Lower leg skin (tissue), 4 donors: Measurements from ENCODE around the gene HPGD. TPM values are rescaled to one million over a fixed set of nuclear protein-coding genes. Genes with fewer than 3 reads are reported as not detected.
"Not testable (repeated sequence)": the region's sequence is repeated elsewhere in the genome, so short reads cannot be mapped to it uniquely, and the experiment has no call there.

Experiments used
- DNase-seq, 2 donors: peaks; one replicate each; pipeline ENCODE4 v3.0.0-alpha.2; 2019; ENCODE audit warnings: low spot score in 2 of 2
- H3K4me3 ChIP-seq: fragments of 200-600 bp; sonication (generic); 2 replicates; pipeline ENCODE4 v1.5.1; 2017; ENCODE audit warnings: mild to moderate bottlenecking, low read depth; ENCODE audit not compliant: poor library complexity, severe bottlenecking
- POLR2A ChIP-seq, 2 donors: fragments of 450-650 bp; IDR thresholded peaks; one replicate each; pipeline ENCODE4 v1.6.1; 2016 to 2017; ENCODE audit warnings: antibody characterized with exemption in 2 of 2, mild to moderate bottlenecking in 1 of 2, moderate library complexity in 1 of 2
- WGBS, 2 donors: methylation state at CpG; one replicate each; pipeline ENCODE4 v1.1.5; 2018; 5-methylcytosine and 5-hydroxymethylcytosine counted together
- intact Hi-C: fragments of 100-400 bp; cut with DNase I; formaldehyde crosslinking; loops from one replicate; pipeline ENCODE4 v1.15.0; 2023; ENCODE audit warnings: low total_unique reads
- total RNA-seq, 4 donors: library from RNA; depleted of rRNA; stranded (reverse); fragments of >200 nt; gene quantifications; one replicate each; pipeline ENCODE4 v1.1.0, GENCODE V29; 2016
- TF ChIP-seq, protein P1 (sequence below), 3 donors: fragments of 450-650 bp; IDR thresholded peaks; one replicate each; pipeline ENCODE4 v1.5.1; 2016; ENCODE audit warnings: antibody characterized with exemption in 3 of 3, mild to moderate bottlenecking in 3 of 3, moderate library complexity in 2 of 3

Gene HPGD
- total RNA-seq, 4 donors from 2014 or later, result 173 to 253 (median 224) TPM

DNA sequence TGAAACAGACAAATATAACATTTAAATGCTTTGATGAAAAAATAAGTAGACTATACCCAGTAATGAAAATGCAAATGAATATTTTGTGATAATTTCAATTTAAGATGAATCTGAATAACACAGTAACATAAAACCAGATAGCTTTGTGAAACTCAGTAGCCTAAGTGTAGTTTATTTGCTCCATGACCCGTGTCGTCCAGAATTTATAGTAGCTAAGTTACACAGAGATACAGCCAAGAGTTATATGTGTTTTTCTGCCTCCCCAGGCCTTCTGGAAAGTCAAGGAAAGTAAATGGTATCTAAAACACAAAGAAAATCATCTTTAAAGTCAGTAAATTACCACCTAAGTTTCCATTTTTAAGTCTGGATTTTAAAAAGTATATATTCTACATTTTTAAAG, 26.7 kb downstream of the HPGD start:
- H3K4me3 ChIP-seq, result no peak overlapping the region
- no peak for DNase-seq
- intact Hi-C loops, result no loop called here
- no peak for TF ChIP-seq POLR2A (IDR thresholded peaks at IDR 0.05)
- TF ChIP-seq, protein P1, sequence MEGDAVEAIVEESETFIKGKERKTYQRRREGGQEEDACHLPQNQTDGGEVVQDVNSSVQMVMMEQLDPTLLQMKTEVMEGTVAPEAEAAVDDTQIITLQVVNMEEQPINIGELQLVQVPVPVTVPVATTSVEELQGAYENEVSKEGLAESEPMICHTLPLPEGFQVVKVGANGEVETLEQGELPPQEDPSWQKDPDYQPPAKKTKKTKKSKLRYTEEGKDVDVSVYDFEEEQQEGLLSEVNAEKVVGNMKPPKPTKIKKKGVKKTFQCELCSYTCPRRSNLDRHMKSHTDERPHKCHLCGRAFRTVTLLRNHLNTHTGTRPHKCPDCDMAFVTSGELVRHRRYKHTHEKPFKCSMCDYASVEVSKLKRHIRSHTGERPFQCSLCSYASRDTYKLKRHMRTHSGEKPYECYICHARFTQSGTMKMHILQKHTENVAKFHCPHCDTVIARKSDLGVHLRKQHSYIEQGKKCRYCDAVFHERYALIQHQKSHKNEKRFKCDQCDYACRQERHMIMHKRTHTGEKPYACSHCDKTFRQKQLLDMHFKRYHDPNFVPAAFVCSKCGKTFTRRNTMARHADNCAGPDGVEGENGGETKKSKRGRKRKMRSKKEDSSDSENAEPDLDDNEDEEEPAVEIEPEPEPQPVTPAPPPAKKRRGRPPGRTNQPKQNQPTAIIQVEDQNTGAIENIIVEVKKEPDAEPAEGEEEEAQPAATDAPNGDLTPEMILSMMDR (IDR thresholded peaks at IDR 0.05), result no peak
- 69 to 70% methylated on average over 2 of the region's 2 CpGs for WGBS, 2 donors

DNA sequence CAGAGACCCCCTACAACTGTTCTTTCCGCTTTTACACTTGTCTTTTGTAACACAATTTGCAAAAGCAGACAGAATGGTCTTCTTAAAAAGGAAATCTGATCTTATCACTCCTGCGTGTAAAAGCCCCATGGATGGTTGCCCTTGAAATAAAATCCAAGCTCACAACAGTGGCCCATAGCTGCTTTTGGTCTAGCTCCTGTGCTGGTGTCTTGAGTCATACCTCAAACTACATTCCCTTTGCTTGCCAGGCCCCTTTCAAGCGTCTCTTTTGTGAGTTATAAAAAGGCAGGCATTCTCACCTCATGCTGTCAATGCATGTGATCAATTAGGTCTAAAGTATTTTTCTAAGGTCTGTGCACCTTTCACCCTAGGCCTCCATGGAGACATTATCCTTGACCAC, 27.6 kb downstream of the HPGD start:
- intact Hi-C loops, result no loop called here
- no peak for DNase-seq
- 66% methylated on average over 3 of the region's 3 CpGs for WGBS, 2 donors
- no peak overlapping the region for H3K4me3 ChIP-seq
- no peak for TF ChIP-seq POLR2A (IDR thresholded peaks at IDR 0.05)
- TF ChIP-seq, protein P1 (IDR thresholded peaks at IDR 0.05), result no peak

DNA sequence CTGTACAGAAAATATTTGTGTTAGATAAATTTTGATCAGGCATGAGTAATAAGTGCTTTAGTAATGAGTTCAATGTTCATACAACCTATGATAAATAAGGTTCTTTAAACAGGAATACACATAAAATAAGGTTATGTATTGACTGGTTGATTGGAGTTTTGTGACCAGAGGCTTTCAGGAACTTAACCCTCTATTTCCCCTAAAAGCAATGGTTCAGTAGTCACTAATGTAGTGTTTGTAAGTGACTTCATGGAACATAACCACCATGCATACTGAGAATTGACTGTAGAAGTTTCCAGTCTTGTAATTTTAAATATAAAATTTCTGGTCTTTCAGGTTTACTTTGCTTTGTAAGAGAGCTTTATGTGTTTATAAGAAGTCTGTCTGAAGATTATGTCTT, 28.1 kb downstream of the HPGD start:
- TF ChIP-seq POLR2A (IDR thresholded peaks at IDR 0.05), result no peak
- TF ChIP-seq, protein P1 (IDR thresholded peaks at IDR 0.05), result no peak

DNA sequence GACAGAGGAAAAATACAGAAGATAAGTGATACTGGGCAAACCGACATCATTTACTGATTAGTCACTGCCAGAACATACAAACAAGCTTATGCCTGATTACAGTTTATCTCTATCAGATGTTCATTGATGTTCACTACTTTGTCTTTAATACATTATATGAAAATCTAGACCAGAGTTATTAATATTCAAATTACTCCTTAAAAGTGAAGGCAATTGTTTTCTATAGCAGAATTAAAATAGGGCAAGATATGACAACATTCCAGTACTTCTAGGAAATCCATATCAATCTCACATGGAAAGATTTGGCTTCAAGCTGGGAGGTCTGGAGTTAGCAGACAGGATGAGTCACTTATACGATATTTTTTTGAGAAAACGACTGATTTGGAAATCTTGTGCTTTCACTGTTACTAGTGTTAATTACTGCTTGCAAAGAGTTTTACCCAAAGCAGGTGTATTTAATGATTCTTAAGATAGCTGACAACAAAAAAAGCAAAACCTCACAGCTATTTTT, 31.8 kb downstream of the HPGD start:
- H3K4me3 ChIP-seq, result no peak overlapping the region
- TF ChIP-seq, protein P1 (IDR thresholded peaks at IDR 0.05), result no peak
- no peak for TF ChIP-seq POLR2A (IDR thresholded peaks at IDR 0.05)
- WGBS, 2 donors, result 19 to 24% methylated on average over 3 of the region's 3 CpGs
- intact Hi-C loops, result no loop called here
- no peak for DNase-seq

More for the DNA sequence above, 28.1 kb downstream of the HPGD start:
- H3K4me3 ChIP-seq, result no peak overlapping the region
- intact Hi-C loops, result no loop called here
- DNase-seq, result no peak

DNA sequence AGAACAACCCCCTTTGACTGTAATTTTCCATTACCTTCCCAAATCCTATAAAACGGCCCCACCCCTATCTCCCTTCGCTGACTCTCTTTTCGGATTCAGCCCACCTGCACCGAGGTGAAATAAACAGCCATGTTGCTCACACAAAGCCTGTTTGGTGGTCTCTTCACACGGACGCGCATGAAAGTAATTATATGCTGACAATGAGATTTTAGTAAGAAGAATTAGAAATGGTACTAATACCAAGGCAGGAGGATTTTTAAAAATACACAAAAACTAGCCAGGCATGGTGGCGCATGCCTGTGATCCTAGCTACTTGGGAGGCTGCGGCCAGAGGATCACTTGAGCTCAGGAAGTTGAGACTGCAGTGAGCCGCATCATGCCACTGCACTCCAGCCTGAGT, 33.9 kb downstream of the HPGD start:
- H3K4me3 ChIP-seq, intact Hi-C loops, DNase-seq: not testable (repeated sequence)
- 94 to 95% methylated on average over 10 of the region's 10 CpGs for WGBS, 2 donors

DNA sequence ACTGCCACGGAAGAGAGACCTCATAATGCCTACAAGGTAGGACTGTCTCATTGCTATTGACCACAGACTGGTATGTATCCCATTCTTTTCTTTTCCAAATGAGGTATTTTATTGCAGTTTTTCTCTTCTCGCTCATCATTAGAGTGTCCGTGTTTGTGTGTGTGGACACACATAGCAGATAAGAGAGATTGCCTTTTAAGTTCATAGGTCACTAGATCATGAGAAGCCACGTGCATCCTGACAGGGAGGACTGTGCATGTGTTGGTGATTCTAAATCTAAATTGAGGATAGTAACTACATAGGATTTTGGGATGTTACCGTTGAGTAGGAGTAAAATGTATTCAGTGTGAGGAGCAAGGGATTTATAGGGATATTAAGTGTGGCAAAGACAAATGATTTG, 37.3 kb downstream of the HPGD start:
- WGBS, 2 donors, result 77 to 81% methylated on average over 5 of the region's 5 CpGs
- intact Hi-C loops, result no loop called here
- H3K4me3 ChIP-seq, result no peak overlapping the region
- TF ChIP-seq, protein P1 (IDR thresholded peaks at IDR 0.05), result no peak
- DNase-seq, result no peak
